Measurements from ENCODE around the gene C1orf122.

Gene C1orf122

DNA sequence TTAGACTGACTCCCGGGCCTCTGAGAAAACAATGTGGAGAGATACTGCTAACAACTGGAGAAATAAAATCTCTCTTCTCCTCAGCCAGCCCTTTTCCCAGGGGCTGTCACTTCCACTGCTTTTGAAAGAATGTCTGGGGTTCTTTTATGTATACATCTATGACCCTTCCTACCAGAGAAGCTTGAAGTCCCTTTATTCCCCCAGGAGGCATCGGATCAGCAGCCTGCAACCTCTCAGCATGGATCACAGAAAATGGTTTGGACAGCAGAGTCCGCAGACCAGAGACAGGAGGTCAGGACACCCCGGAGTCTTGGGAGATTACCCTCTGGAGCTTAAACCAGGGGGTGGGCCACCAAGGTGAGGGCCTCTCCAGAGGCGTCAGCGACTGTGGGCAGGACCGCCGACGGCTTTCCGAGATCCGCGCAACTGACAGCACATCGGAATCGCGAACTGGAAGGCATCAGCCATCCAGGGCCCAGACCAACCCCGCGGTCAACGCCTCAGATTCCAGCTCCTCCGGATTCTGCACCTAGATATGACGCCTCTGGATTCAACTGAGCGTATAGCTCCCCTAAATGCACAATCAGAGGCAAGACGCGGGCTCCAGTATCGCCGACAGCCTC lies 43.7 kb upstream of the C1orf122 start:
- H3K4me3 ChIP-seq (ENCODE audit: low read depth, low read length): no peak overlapping the region
- no peak overlapping the region for H2AFZ ChIP-seq
- TF ChIP-seq, protein P1, sequence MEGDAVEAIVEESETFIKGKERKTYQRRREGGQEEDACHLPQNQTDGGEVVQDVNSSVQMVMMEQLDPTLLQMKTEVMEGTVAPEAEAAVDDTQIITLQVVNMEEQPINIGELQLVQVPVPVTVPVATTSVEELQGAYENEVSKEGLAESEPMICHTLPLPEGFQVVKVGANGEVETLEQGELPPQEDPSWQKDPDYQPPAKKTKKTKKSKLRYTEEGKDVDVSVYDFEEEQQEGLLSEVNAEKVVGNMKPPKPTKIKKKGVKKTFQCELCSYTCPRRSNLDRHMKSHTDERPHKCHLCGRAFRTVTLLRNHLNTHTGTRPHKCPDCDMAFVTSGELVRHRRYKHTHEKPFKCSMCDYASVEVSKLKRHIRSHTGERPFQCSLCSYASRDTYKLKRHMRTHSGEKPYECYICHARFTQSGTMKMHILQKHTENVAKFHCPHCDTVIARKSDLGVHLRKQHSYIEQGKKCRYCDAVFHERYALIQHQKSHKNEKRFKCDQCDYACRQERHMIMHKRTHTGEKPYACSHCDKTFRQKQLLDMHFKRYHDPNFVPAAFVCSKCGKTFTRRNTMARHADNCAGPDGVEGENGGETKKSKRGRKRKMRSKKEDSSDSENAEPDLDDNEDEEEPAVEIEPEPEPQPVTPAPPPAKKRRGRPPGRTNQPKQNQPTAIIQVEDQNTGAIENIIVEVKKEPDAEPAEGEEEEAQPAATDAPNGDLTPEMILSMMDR (IDR thresholded peaks at IDR 0.05): no peak

DNA sequence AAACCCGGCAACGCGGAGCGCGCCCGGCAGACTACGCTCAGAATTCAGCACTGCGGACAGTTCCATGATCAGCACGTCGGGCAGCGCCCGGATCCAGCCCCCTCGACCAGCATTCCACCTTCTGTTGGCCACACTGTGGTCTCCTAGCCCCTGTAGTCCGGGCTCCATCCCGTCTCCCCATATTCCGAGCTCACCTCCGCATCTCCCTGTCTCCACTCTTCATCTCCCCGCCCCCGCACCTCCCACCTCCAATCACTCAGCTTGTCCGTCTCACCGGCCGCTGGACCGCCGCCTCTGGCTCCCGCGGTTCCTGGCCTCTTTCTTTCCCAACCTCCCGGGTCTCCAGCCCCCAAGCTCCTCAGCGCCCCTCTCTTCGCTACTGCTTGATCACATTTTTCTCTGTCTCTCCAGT lies 43.2 kb upstream of the C1orf122 start:
- Histone ChIP-seq H3K27me3 (ENCODE audit: control insufficient read depth, insufficient read depth, low read length) (peaks cover 3% of the 10 kb centered on the region), H3K27ac (no peak overlapping the region), H3K9ac (no peak overlapping the region), H3K9me3 (ENCODE audit: control insufficient read depth, low read length) (no peaks in the 10 kb centered on the region), H3K36me3 (ENCODE audit: control insufficient read depth, insufficient read depth, low read length) (no peaks in the 10 kb centered on the region), H3K4me1 (no peaks in the 10 kb centered on the region), H3K4me2 (ENCODE audit: low read length) (no peak overlapping the region), H3K4me3 (ENCODE audit: low read depth, low read length) (no peak overlapping the region), H2AFZ (no peak overlapping the region), H3K79me2 (no peaks in the 10 kb centered on the region)
- TF ChIP-seq, protein P1 (IDR thresholded peaks at IDR 0.05): no peak

More for the DNA sequence above, 43.7 kb upstream of the C1orf122 start:
- Histone ChIP-seq H3K9me3 (ENCODE audit: control insufficient read depth, low read length) (no peaks in the 10 kb centered on the region), H3K36me3 (ENCODE audit: control insufficient read depth, insufficient read depth, low read length) (no peaks in the 10 kb centered on the region), H3K27me3 (ENCODE audit: control insufficient read depth, insufficient read depth, low read length) (peaks cover 3% of the 10 kb centered on the region), H3K4me2 (ENCODE audit: low read length) (no peak overlapping the region), H3K27ac (no peak overlapping the region), H3K9ac (no peak overlapping the region), H3K79me2 (no peaks in the 10 kb centered on the region), H3K4me1 (no peaks in the 10 kb centered on the region)

DNA sequence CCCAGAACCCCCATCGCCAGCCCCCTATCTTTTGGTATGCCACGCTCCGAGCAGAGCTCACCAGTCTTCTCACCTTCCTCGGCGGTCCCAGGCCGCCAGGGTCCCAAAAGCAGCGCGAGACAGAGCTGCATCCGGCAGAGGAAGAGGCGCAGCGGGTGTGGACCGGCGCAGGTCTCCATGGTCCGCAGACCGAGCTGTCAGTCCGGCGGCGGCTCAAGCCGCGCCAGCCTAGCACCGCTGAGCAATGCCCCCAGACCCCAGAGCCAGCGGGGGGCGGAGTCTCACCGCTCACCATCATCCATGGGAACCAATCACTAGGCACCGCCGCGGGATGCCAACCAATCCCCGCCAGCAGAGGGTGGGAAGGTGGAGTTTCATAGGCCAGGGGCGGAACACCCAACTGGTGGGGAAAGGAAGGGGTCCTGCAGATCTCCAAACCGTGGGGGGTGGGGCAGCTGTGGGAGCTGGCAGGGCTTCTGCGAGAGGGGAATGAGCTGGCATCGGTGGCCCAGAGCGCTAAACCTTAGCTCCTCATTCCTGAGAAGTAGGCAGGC lies 42.6 kb upstream of the C1orf122 start, which contains the start of gene EPHA10:
TSS of gene EPHA10 (minus strand) at position 233 of the 554 bp plus-strand sequence. CDS start at position 179, 54 bp downstream.
- Histone ChIP-seq H3K9me3 (ENCODE audit: control insufficient read depth, low read length) (no peaks in the 10 kb centered on the region), H3K4me2 (ENCODE audit: low read length) (no peak within 1 kb of the TSS), H3K36me3 (ENCODE audit: control insufficient read depth, insufficient read depth, low read length) (no peaks in the 10 kb centered on the region), H3K27ac (no peak within 1 kb of the TSS), H3K4me1 (no peaks in the 10 kb centered on the region), H2AFZ (peak within 1 kb of the TSS; percentile 45), H3K4me3 (ENCODE audit: low read depth, low read length) (no peak within 1 kb of the TSS), H3K9ac (no peak within 1 kb of the TSS), H3K79me2 (no peaks in the 10 kb centered on the region), H3K27me3 (ENCODE audit: control insufficient read depth, insufficient read depth, low read length) (peaks cover 3% of the 10 kb centered on the region)
- TF ChIP-seq, protein P1 (IDR thresholded peaks at IDR 0.05): no peak

DNA sequence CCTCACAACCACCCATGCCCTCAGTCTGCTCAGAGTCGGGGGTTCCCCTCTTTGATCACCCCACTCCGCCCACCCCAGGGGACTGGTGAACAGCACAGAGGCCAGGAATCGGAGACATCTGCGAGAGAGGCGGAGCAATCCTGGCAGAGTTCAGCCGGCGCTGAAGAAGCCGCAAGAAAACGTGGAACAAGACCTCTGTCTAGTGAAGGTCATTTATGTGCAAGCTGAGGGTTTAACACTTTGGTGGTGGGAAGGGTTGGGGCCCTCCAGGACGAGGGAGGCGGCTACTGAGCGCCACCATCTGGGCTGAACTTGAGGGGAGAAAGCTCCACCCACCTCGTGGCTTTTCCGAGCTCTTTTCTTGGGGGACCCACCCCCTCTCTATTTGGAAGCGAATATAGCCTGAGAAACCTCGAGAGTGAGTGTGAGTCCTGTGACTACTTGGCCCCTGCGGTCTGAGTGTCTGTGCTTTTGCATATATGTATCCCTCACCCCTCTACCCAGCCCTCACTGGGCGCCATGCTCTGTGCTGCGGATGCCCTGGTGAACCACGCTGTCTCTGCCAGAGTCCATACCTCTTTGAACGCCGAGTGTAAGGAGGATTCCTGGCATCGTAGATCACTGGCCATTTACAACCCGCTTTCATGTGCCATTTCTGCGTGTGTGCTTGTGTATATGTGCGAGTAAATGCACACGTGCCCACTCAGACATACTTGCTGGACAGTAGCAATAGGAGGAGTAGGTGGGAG lies 41.5 kb upstream of the C1orf122 start:
- no peak overlapping the region for H3K4me2 ChIP-seq (ENCODE audit: low read length)
- H3K9ac ChIP-seq: no peak overlapping the region
- H3K27me3 ChIP-seq (ENCODE audit: control insufficient read depth, insufficient read depth, low read length): peaks cover 3% of the 10 kb centered on the region

More for the DNA sequence above, 41.5 kb upstream of the C1orf122 start:
- H2AFZ ChIP-seq: peak overlapping the region; percentile 45
- H3K27ac ChIP-seq: no peak overlapping the region
- no peak overlapping the region for H3K4me3 ChIP-seq (ENCODE audit: low read depth, low read length)
- H3K9me3 ChIP-seq (ENCODE audit: control insufficient read depth, low read length): no peaks in the 10 kb centered on the region
- H3K4me1 ChIP-seq: no peaks in the 10 kb centered on the region
- H3K36me3 ChIP-seq (ENCODE audit: control insufficient read depth, insufficient read depth, low read length): no peaks in the 10 kb centered on the region
- TF ChIP-seq, protein P1 (IDR thresholded peaks at IDR 0.05): no peak
- no peaks in the 10 kb centered on the region for H3K79me2 ChIP-seq
